Kidney glomerular epithelial cell (primary cell): ENCODE results near the gene RCN2.

Source experiments
- DNase-seq: peaks from one replicate; lab custom pipeline; 2025; lab: John Stamatoyannopoulos, UW

Gene RCN2

GRCh38 chr15:76973906-76974305, 42.4 kb downstream of the RCN2 start:
- DNase-seq, result no peak

DNA sequence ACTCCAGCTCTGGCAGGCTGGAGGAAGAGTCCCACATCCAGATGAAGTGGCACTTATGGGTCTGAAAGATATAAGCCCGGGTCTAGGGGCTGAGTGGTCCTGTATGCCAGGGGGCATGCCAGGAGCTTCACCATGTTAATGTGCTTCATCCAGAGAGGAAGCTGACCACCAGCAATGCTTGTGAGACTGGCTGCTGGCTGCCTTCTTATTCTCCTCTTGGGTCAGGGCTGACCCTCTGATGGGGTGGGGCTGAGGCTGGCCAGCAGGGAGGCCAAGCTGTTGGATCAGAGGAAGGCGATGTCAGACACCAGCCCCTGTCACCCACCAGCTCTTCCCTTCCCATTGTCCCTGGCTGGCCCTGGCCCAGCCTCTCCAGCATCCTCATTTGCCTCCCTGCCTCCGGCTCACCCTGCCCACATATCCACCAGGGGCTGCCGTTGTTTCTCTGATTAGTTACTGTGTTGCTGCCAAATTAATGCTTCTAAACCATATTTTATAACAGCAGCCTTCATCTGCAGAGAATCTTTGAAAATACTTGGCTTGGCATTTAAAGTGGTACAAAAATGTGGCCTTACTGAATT, 43.0 kb downstream of the RCN2 start:
- no peak for DNase-seq

DNA sequence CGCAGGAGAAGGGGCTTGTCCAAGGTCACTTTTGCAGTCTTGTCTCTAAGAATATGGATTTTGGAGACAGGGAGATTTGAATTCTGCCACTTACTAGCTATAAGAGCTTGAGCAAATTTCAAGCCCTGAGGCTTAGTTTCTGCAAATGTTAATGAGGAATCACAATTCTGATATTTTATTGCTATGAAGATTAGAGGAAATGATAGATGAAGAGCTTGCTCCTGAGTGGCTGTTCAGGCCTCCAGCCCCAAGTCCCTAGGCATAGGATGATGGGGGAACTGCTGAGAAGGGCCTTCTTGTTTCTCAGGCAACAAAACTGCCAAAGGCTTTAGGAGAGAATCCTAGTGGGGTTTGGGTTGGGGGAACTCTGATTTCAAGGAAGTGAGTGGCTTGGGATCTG, 44.6 kb downstream of the RCN2 start:
- no peak for DNase-seq

DNA sequence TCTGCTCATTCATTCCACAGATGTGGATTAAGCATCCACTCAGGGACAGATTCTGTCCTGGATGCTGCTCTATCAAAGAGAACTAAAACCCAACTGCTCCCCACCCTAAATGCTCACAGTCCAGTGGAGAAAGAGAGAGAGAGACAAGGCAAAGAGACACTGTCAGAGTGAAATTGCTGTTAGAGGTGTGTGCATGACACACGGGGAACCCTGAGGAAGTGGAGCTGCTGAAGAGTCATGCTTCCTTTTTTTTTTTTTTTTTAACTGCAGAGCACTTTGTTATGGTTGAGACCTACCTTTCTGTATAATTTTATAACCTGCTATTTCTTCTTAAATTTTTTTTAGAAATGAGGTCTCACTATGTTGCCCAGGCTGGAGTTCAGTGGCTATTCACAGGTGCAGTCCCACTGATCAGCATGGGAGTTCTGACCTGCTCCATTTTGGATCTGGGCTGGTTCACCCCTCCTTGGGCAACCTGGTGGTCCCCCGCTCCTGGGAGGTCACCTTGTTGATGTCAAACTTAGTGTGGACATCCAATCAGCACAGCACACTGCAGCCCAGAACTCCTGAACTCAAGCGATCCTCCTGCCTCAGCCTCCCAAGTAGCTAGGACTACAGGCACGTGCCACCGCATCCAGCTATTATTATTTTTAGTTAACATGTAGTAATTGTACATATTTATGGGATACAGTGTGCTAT, 45.2 kb downstream of the RCN2 start:
- DNase-seq, result no peak

GRCh38 chr15:76978522-76979330, 47.2 kb downstream of the RCN2 start:
- no peak for DNase-seq

DNA sequence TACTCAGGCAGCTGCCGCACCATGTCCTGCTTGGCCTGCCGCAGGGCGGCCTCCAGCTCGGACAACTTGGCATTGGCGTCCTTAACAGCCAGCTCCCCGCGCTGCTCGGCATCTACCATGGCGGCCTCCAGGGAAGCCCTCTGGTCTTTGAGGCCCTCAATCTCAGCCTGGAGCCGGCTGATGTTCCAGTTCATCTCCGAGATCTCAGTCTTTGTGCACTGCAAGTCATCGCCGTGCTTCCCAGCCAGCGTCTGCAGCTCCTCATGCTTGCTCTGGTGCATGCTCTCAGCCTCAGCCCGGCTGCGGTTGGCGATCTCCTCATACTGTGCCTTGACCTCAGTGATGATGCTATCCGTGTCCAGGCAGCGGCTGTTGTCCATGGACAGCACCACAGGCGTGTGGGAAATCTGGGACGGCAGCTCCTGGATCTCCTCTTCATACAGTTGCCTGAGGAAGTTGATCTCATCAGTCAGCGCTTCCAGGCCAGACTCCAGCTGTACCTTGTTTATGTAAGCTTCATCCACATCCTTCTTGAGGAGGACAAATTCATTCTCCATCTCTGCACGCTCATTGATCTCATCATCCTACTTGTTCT, 47.9 kb downstream of the RCN2 start:
- no peak for DNase-seq

DNA sequence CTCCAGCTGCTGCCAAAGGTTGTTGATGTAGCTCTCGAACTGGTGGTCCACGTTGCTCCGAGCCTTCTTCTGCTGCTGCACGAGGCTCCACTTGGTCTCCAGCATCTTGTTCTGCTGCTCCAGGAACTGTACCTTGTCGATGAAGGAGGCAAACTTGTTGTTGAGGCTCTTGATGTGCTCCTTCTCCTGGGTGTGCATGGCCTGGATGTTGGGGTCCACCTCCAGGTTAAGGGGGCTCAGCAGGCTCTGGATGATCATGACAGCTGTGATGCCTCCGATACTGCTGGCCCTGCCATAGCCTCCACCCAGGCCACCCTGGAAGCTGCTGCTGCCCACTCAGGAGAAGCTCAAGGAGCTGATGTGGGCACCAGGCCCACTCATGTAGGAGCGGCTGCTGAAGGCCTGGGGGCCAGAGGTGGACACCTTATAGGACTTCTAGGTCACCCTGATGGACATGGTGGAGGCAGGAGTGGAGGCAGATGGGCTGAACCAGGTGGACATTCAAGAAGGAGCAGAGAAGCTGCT, 48.5 kb downstream of the RCN2 start:
- DNase-seq, result no peak

- DNase-seq, result no peak
Observed at GRCh38 chr15:76982356-76982755, 50.8 kb downstream of the RCN2 start.

- DNase-seq, result no peak
Observed at GRCh38 chr15:76982756-76983155, 51.2 kb downstream of the RCN2 start.

GRCh38 chr15:76983590-76984375, 52.2 kb downstream of the RCN2 start:
- no peak for DNase-seq

- DNase-seq, result no peak
Observed at GRCh38 chr15:76986743-76987142, 55.2 kb downstream of the RCN2 start.

- DNase-seq, result no peak
Observed at GRCh38 chr15:76987276-76987675, 55.7 kb downstream of the RCN2 start.

GRCh38 chr15:76987896-76988860, 56.6 kb downstream of the RCN2 start:
- DNase-seq, result no peak

DNA sequence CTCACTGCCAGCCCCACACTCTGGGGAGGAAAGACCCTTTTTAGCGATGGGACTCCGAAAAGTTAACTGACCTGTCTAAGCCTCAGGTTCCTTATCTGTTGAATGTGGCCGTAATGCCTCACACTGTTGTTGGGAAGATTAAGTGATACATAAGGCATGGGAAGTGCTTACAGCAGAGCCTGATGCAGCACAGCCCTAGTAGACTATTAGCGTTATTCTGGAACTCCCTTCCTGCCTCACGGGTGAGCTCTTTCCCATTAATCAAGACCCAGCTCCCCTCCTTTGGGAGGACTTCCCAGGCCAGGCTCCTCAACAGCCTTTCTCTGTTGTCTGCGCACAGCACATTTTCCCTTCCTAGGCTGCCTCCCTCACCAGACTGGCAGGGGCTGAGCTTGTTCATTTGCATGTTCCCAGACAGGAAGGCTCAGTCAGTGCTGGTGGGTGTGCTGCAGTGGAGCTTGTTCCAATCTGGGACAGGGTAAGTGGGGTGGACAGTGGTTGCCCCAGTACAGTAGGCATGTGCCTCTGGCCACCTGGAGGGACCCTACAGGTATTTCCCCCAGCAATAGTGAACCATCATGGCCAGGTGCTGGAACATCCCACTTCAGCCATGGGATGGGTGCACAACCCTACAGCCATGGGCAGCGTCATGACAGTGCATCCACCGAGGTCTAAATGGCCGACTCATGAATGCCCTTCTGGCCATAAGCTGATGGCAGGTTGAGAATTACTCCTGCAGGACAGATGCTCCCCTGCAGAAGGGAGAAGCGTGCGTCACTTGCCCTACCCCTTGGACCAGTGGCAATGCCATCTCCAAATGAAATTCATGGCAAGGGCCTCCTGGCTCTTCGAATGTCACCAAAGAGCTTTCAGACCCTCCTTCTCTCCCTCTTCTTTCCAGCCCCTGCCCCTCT, 57.6 kb downstream of the RCN2 start:
- DNase-seq, result no peak

DNA sequence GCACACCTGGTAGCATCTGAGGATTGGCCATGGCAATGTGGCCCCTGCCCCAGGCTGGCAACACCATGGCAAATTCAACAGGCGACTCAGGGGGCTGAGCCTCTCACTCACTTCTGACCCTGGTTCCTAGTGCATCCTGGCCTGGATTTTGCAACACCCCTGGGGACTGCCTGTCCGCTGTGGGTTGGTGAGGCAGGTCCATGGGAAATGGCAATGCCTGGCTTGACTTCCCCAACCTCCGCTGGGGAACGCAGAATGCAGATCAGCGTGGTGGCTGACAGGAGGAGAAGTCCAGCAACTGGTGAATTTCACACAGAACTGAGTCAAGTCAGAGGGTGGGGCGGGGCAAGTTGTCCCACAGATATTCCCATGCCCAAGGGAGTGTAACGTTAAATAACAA, 59.5 kb downstream of the RCN2 start:
- DNase-seq, result no peak

- DNase-seq, result no peak
Observed at GRCh38 chr15:76991741-76992645, 60.4 kb downstream of the RCN2 start.

DNA sequence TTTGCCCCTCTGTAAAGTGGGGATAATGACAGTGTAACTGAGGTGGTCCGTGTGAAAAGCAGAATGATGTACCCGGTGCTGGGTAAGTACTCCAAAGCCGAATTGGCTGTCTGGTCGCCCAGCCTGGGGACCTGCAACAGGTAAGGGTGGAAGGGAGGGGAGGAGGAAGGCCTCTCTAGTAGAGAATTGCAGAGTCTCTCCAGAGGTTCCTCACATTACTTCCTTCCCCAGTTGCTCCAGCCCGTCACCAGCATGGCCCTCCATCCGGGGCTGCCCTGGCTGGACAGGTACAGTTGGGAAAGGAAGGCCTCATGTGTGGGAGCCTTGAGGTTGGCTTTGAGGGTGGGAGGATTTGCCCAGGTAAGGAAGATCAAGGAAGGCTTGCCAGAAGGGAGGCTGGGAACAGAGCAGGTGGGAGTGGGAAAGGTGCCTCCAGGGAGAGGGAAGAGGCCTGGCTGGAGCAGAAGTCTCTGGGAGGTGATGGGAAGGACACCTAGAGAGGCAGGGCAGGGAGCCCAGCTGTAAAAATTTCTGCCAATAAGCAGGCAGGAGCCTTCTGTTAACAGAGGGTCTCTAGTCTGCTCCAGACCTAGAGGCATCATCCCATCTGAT, 61.7 kb downstream of the RCN2 start:
- no peak for DNase-seq

- no peak for DNase-seq
Observed at GRCh38 chr15:76994001-76994400, 62.5 kb downstream of the RCN2 start.
